GM20000 (cell line): ENCODE measurements around the gene CYP27A1.

Experiments
- DNase-seq: peaks from one replicate; pipeline ENCODE4 v3.0.0; 2012; ENCODE audit warnings: low spot score
- CTCF ChIP-seq: IDR thresholded peaks from 2 replicates; pipeline ENCODE4 v1.5.1; 2012; ENCODE audit warnings: mild to moderate bottlenecking, control low read depth; ENCODE audit errors: extremely low read depth, missing control alignments

Gene CYP27A1

DNA sequence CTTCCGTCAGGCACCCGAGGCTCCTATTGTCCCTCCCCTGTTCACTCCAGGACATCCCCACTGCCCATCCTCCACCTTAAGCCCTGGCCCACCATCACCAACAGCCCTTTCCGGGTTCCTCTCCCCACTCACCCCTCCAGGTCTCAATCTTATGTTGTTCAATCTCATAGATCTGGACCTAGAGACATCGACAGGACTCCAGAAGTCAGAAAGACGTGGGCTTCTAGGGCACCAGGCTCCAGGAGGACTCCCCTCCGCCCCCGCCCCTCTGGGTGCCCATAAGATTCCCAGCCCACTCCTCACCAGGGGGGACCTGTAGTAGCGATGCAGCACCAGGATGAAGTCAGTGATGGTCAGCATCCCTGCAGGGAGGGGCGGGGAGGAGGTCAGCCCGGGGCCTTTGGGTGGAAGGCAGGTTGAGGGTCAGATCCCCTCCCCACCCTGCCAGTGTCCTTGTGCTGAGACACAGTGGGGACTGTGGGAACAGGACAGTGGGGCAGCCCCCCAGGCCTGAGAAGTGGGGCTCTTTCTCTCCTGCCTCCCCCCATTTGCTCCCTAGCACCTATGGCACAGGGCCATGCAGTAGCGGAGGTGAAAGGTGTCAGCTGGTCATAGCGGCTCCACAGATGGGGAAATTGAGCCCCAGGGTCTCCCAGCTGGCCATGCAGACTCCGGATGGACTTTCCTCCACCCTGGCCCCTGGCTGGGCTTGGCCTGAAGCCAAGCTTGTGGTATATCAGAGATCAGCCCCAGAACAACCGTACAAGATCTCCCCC is 45.9 kb downstream of the CYP27A1 start:
- TF ChIP-seq CTCF: no peak
- no peak for DNase-seq

DNA sequence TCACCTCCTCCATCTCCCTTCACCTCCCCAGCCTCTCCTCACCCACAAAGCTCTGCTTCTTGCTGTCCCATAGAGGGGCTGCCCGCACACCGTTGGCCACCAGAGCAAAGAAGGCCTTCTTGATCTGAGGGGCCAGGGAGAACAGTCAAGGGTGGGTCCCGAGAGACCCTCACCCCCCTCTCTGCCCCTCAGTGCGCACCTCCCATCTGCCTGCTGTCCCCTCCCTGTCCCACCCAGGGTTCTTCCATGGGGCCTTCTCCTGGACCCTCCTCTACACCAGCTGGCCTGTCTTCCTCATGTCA is 46.5 kb downstream of the CYP27A1 start:
- TF ChIP-seq CTCF: no peak

GRCh38 chr2:218829868-218830451 is 48.0 kb downstream of the CYP27A1 start:
- no peak for DNase-seq
- TF ChIP-seq CTCF: no peak

More for the DNA sequence above, 46.5 kb downstream of the CYP27A1 start:
- no peak for DNase-seq

DNA sequence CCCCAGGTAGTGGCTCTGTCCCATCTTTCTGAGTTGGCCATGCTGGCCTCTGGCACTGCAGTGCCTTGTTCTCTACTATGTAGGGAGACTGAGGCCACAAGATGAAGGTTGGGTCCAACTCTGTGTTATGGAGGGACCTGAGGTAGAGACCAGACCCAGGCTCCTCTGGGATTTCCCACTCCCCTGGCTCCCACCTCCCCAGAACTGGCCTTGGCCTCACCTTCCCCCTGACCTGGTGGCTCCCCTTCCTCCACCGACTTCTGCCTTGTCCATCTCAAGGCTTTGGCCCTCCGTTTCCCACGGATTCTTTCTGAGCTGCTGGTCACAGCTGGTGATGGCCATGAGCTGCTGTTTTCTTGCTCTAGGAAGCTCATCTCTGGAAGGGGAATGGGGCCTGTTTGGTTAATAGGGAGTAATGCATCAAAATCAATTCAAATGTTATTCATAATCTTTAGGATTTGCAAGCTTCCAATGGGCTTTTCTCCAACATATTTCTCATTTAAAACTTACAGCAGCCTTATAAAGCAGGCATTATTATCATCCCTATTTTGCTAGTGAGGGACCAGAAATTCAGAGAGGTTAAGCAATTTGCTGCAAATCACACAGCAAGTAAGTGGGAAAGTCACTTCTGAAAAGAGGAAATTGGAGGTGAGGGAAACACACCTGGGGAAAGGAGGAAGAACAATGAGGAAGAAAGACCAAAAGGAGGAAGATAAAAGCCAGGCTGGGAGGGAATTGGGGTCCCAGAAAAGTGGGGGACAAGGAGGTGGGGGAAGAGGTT is 48.8 kb downstream of the CYP27A1 start:
- no peak for TF ChIP-seq CTCF
- DNase-seq: no peak

GRCh38 chr2:218831378-218831990 is 49.5 kb downstream of the CYP27A1 start, which contains the start of gene PRKAG3:
Gene PRKAG3, minus strand, starts transcription at chr2:218831803.
- TF ChIP-seq CTCF: no peak

GRCh38 chr2:218832081-218832480 is 50.1 kb downstream of the CYP27A1 start:
- TF ChIP-seq CTCF: no peak
- no peak for DNase-seq

More at GRCh38 chr2:218831378-218831990, 49.5 kb downstream of the CYP27A1 start, which contains the start of gene PRKAG3:
- no peak for DNase-seq
